Glutamatergic neuron (in vitro differentiated cells): Measurements from ENCODE around the gene NAV1. TPM values are rescaled to one million over a fixed set of nuclear protein-coding genes. Genes with fewer than 3 reads are reported as not detected.

Source experiments
- DNase-seq: peaks from one replicate; pipeline ENCODE4 v3.0.0; 2022
- H3K27ac Mint-ChIP-seq: one replicate; pipeline ENCODE4 v1.8.0; 2020; ENCODE audit warnings: mild to moderate bottlenecking, mixed read lengths, inconsistent platforms; ENCODE audit not compliant: unreplicated experiment
- H3K27me3 Mint-ChIP-seq: one replicate; pipeline ENCODE4 v1.8.0; 2020; ENCODE audit warnings: mild to moderate bottlenecking, moderate library complexity, mixed read lengths, inconsistent platforms; ENCODE audit not compliant: unreplicated experiment
- H3K36me3 Mint-ChIP-seq: one replicate; pipeline ENCODE4 v1.8.0; 2020; ENCODE audit warnings: mild to moderate bottlenecking, mixed read lengths, inconsistent platforms; ENCODE audit not compliant: unreplicated experiment
- H3K4me1 Mint-ChIP-seq: one replicate; pipeline ENCODE4 v1.8.0; 2020; ENCODE audit warnings: mild to moderate bottlenecking, low read depth, mixed read lengths, inconsistent platforms; ENCODE audit not compliant: unreplicated experiment
- H3K4me3 Mint-ChIP-seq: one replicate; pipeline ENCODE4 v1.8.0; 2020; ENCODE audit warnings: mild to moderate bottlenecking, mixed read lengths, inconsistent platforms; ENCODE audit not compliant: unreplicated experiment
- H3K9me3 Mint-ChIP-seq: one replicate; pipeline ENCODE4 v1.8.0; 2020; ENCODE audit warnings: mild to moderate bottlenecking, moderate library complexity, mixed read lengths, inconsistent platforms; ENCODE audit not compliant: unreplicated experiment
- CTCF ChIP-seq: fragments of 200-600 bp; sonication (generic); IDR thresholded peaks from one replicate; pipeline ENCODE4 v1.5.0; 2021; ENCODE audit not compliant: partially characterized antibody, unreplicated experiment
- total RNA-seq: library from RNA; stranded (reverse); fragmentation: NEBNext Ultra II Directional; extraction: Animal tissue kit (Norgen Biotek cat#: 25700); gene quantifications from one replicate; pipeline ENCODE4 v1.2.1, GENCODE V29; 2021; ENCODE audit not compliant: unreplicated experiment

The NAV1 gene
- total RNA-seq, 1 donor from 2014 or later, result 124 TPM

DNA sequence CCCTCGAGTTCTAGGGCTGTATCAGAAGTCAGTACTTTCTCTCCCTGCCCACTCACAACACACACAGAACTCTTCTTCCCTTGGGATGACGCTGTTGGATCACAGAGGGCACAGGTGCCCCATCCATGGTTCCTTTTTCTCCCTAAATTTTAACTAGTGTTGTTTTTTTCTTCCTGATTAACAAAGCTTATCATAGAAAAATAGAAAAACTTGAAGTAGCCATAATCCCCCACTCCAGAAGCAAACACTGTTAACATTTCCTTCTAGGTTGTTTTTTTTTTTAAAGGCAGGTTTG lies 27.5 kb downstream of the NAV1 start:
- peaks cover 5% of the 10 kb centered on the region for H3K27me3 Mint-ChIP-seq
- no peaks in the 10 kb centered on the region for H3K36me3 Mint-ChIP-seq
- H3K4me3 Mint-ChIP-seq, result no peak overlapping the region
- no peak for TF ChIP-seq CTCF
- peaks cover 3% of the 10 kb centered on the region for H3K9me3 Mint-ChIP-seq
- H3K4me1 Mint-ChIP-seq, result peaks cover 12% of the 10 kb centered on the region
- peak overlapping the region; percentile 59 for H3K27ac Mint-ChIP-seq
- no peak for DNase-seq

- peak overlapping the region; percentile 17 for H3K27ac Mint-ChIP-seq
- H3K27me3 Mint-ChIP-seq, result peaks cover 5% of the 10 kb centered on the region
- H3K4me3 Mint-ChIP-seq, result no peak overlapping the region
- DNase-seq, result no peak
- peaks cover 3% of the 10 kb centered on the region for H3K9me3 Mint-ChIP-seq
- no peaks in the 10 kb centered on the region for H3K36me3 Mint-ChIP-seq
- peaks cover 12% of the 10 kb centered on the region for H3K4me1 Mint-ChIP-seq
- TF ChIP-seq CTCF, result no peak
Measured at GRCh38 chr1:201566933-201567801, 28.2 kb downstream of the NAV1 start.

DNA sequence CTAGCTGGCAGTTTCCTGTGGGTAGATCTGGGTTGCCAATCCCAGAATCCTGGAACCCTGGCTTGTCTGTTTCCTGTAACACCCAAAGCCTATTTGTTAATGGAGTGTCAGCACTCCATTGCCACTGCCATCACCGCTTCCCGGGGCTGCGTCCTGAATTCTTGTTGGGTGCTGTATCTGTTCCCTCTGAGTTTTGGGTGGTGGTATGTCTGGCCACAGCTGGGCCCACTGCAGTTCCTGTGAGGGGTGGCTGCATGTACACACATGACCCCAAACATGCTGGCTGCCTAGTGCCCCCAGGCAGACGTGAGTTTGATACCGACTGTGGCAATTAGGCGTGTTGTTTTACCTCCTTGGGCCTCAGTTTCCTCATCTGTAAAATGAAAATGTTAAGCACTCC lies 29.3 kb downstream of the NAV1 start:
- Mint-ChIP-seq H3K36me3 (no peaks in the 10 kb centered on the region), H3K4me3 (no peak overlapping the region), H3K27me3 (peaks cover 5% of the 10 kb centered on the region), H3K9me3 (peaks cover 3% of the 10 kb centered on the region), H3K27ac (no peak overlapping the region), H3K4me1 (peaks cover 7% of the 10 kb centered on the region)
- TF ChIP-seq CTCF, result no peak
- DNase-seq, result no peak

- no peak for TF ChIP-seq CTCF
- H3K9me3 Mint-ChIP-seq, result peaks cover 3% of the 10 kb centered on the region
- no peaks in the 10 kb centered on the region for H3K36me3 Mint-ChIP-seq
- peaks cover 7% of the 10 kb centered on the region for H3K4me1 Mint-ChIP-seq
- peaks cover 5% of the 10 kb centered on the region for H3K27me3 Mint-ChIP-seq
- H3K27ac Mint-ChIP-seq, result no peak overlapping the region
- no peak overlapping the region for H3K4me3 Mint-ChIP-seq
- no peak for DNase-seq
Measured at GRCh38 chr1:201568859-201569294, 29.9 kb downstream of the NAV1 start.

- no peak for TF ChIP-seq CTCF
- DNase-seq, result no peak
Measured at GRCh38 chr1:201570181-201570885, 31.4 kb downstream of the NAV1 start.

More at GRCh38 chr1:201570181-201570885, 31.4 kb downstream of the NAV1 start:
- Mint-ChIP-seq H3K9me3 (peaks cover 3% of the 10 kb centered on the region), H3K27ac (no peak overlapping the region), H3K36me3 (peaks cover 3% of the 10 kb centered on the region), H3K4me3 (no peak overlapping the region), H3K4me1 (peaks cover 7% of the 10 kb centered on the region), H3K27me3 (peaks cover 8% of the 10 kb centered on the region)
